Measurements from ENCODE around the gene LRRC28. TPM values are rescaled to one million over a fixed set of nuclear protein-coding genes. Genes with fewer than 3 reads are reported as not detected.

LRRC28 gene
- polyA plus RNA-seq, 1 experiment, result 23.5 TPM

GRCh38 chr15:99210334-99210733, 40.9 kb upstream of the LRRC28 start:
- CTCF ChIA-PET, result interaction anchor here (0.6 to 9.7 kb wide), 5 partner anchors 9 to 110 kb away, joined by 3 to 142 read pairs (median 3); partner anchors contain the start of gene SYNM
- H3K36me3 ChIP-seq (ENCODE audit: control insufficient read depth, insufficient read depth, low read length), result no peaks in the 10 kb centered on the region
- no peak overlapping the region for H3K4me3 ChIP-seq (ENCODE audit: low read depth, low read length)
- TF ChIP-seq CTCF (IDR thresholded peaks at IDR 0.05; ENCODE audit: insufficient read depth, low read depth, low read length), result no peak
- H3K27me3 ChIP-seq (ENCODE audit: control insufficient read depth, insufficient read depth, low read length), result no peaks in the 10 kb centered on the region
- POLR2A ChIA-PET, result no interaction called here
- no peak for DNase-seq (ENCODE audit: low read depth)

- no peak for DNase-seq (ENCODE audit: low read depth)
- ChIA-PET CTCF (interaction anchor here (0.6 to 9.7 kb wide), 4 partner anchors 106 to 691 kb away, joined by 3 to 142 read pairs (median 16); partner anchors contain the start of gene SYNM), POLR2A (no interaction called here)
Observed at GRCh38 chr15:99211926-99212325, 39.4 kb upstream of the LRRC28 start.

GRCh38 chr15:99212406-99212805, 38.9 kb upstream of the LRRC28 start:
- ChIA-PET POLR2A (no interaction called here), CTCF (interaction anchor here (0.6 to 9.7 kb wide), 11 partner anchors 10 to 1216 kb away, joined by 3 to 142 read pairs (median 4); partner anchors contain the start of gene SYNM)
- no peak for DNase-seq (ENCODE audit: low read depth)
- TF ChIP-seq CTCF (IDR thresholded peaks at IDR 0.05; ENCODE audit: insufficient read depth, low read depth, low read length), result no peak
- no peaks in the 10 kb centered on the region for H3K36me3 ChIP-seq (ENCODE audit: control insufficient read depth, insufficient read depth, low read length)
- H3K27me3 ChIP-seq (ENCODE audit: control insufficient read depth, insufficient read depth, low read length), result no peaks in the 10 kb centered on the region
- no peak overlapping the region for H3K4me3 ChIP-seq (ENCODE audit: low read depth, low read length)

More at GRCh38 chr15:99211926-99212325, 39.4 kb upstream of the LRRC28 start:
- no peak for TF ChIP-seq CTCF (IDR thresholded peaks at IDR 0.05; ENCODE audit: insufficient read depth, low read depth, low read length)
- no peaks in the 10 kb centered on the region for H3K36me3 ChIP-seq (ENCODE audit: control insufficient read depth, insufficient read depth, low read length)
- H3K27me3 ChIP-seq (ENCODE audit: control insufficient read depth, insufficient read depth, low read length), result no peaks in the 10 kb centered on the region
- H3K4me3 ChIP-seq (ENCODE audit: low read depth, low read length), result no peak overlapping the region

GRCh38 chr15:99213187-99213811, 38.0 kb upstream of the LRRC28 start:
- ChIA-PET CTCF (interaction anchor here (0.6 to 9.7 kb wide), 19 partner anchors 9 to 1217 kb away, joined by 3 to 142 read pairs (median 4); partner anchors contain the start of gene SYNM), POLR2A (no interaction called here)
- Histone ChIP-seq H3K4me3 (ENCODE audit: low read depth, low read length) (no peak overlapping the region), H3K27me3 (ENCODE audit: control insufficient read depth, insufficient read depth, low read length) (no peaks in the 10 kb centered on the region), H3K36me3 (ENCODE audit: control insufficient read depth, insufficient read depth, low read length) (no peaks in the 10 kb centered on the region; the same call in 1 of the 2 replicates)
- DNase-seq (ENCODE audit: low read depth), result peak; percentile 5
- TF ChIP-seq CTCF (IDR thresholded peaks at IDR 0.05; ENCODE audit: insufficient read depth, low read depth, low read length), result peak; percentile 92

- Histone ChIP-seq H3K27me3 (ENCODE audit: control insufficient read depth, insufficient read depth, low read length) (no peaks in the 10 kb centered on the region), H3K4me3 (ENCODE audit: low read depth, low read length) (no peak overlapping the region), H3K36me3 (ENCODE audit: control insufficient read depth, insufficient read depth, low read length) (peaks cover 9% of the 10 kb centered on the region; the same call in 1 of the 2 replicates)
- DNase-seq (ENCODE audit: low read depth), result no peak
- TF ChIP-seq CTCF (IDR thresholded peaks at IDR 0.05; ENCODE audit: insufficient read depth, low read depth, low read length), result no peak
- CTCF ChIA-PET, result interaction anchor here (0.8 to 2.1 kb wide), 2 partner anchors 11 to 64 kb away, joined by 3 to 6 read pairs; no protein-coding TSS in a partner anchor
- POLR2A ChIA-PET, result interaction anchor here (0.7 kb wide), 1 partner anchor 27 kb away, joined by 3 read pairs; the partner anchor contains the start of gene LRRC28
Observed at GRCh38 chr15:99224372-99225214, 26.7 kb upstream of the LRRC28 start.
